ENCODE results near the gene USP2.

The USP2 gene

GRCh38 chr11:119363851-119364590 is 17.5 kb downstream of the USP2 start:
- DNase-seq (ENCODE audit: low read depth in 2 of 2) = peak; percentile 49 to 55

GRCh38 chr11:119363081-119363850 is 18.2 kb downstream of the USP2 start:
- no peak for DNase-seq (ENCODE audit: low read depth in 2 of 2)

GRCh38 chr11:119362741-119363080 is 18.8 kb downstream of the USP2 start:
- DNase-seq (ENCODE audit: low read depth in 2 of 2) = no peak

GRCh38 chr11:119361941-119362725 is 19.4 kb downstream of the USP2 start:
- no peak for DNase-seq (ENCODE audit: low read depth in 2 of 2)

- peak in 1 of 2 donors; percentile 22 for DNase-seq (ENCODE audit: low read depth in 2 of 2)
These were observed 20.3 kb downstream of the USP2 start for GRCh38 chr11:119361056-119361787.

GRCh38 chr11:119359365-119360214 is 21.9 kb downstream of the USP2 start:
- DNase-seq (ENCODE audit: low read depth in 2 of 2) = no peak

GRCh38 chr11:119357074-119357473 is 24.4 kb downstream of the USP2 start:
- no peak for DNase-seq (ENCODE audit: low read depth in 2 of 2)

- DNase-seq (ENCODE audit: low read depth in 2 of 2) = peak; percentile 56 to 60
These were observed 25.0 kb downstream of the USP2 start for GRCh38 chr11:119356349-119357031.

GRCh38 chr11:119355091-119355843 is 26.2 kb downstream of the USP2 start:
- no peak for DNase-seq (ENCODE audit: low read depth in 2 of 2)

- DNase-seq (ENCODE audit: low read depth in 2 of 2) = no peak
These were observed 28.6 kb downstream of the USP2 start for GRCh38 chr11:119352857-119353260.

- DNase-seq (ENCODE audit: low read depth in 2 of 2) = no peak
These were observed 30.3 kb downstream of the USP2 start for GRCh38 chr11:119351232-119351631.

GRCh38 chr11:119350302-119350701 is 31.2 kb downstream of the USP2 start:
- DNase-seq (ENCODE audit: low read depth in 2 of 2) = no peak

- no peak for DNase-seq (ENCODE audit: low read depth in 2 of 2)
These were observed 33.4 kb downstream of the USP2 start for GRCh38 chr11:119347940-119348605.

GRCh38 chr11:119347242-119347641 is 34.2 kb downstream of the USP2 start:
- DNase-seq (ENCODE audit: low read depth in 2 of 2) = no peak

- DNase-seq (ENCODE audit: low read depth in 2 of 2) = no peak
These were observed 34.9 kb downstream of the USP2 start, which contains the start of gene MFRP for GRCh38 chr11:119346605-119347004. Gene MFRP (minus strand): TSS chr11:119346705. CDS start chr11:119346513, 192 bp downstream.

- no peak for DNase-seq (ENCODE audit: low read depth in 2 of 2)
These were observed 35.8 kb downstream of the USP2 start for GRCh38 chr11:119345685-119346084.

- no peak for DNase-seq (ENCODE audit: low read depth in 2 of 2)
These were observed 37.0 kb downstream of the USP2 start for GRCh38 chr11:119344291-119345010.

GRCh38 chr11:119343726-119344125 is 37.8 kb downstream of the USP2 start:
- no peak for DNase-seq (ENCODE audit: low read depth in 2 of 2)
